HG03558 (cell line): ENCODE measurements around the gene AKAP6.

ENCODE experiments used
- ATAC-seq: cut with Tn5 transposase; IDR thresholded peaks from one replicate; pipeline ENCODE4 v1.9.1; 2021; ENCODE audit warnings: moderate number of reproducible peaks; ENCODE audit not compliant: unreplicated experiment; ENCODE audit errors: extremely low read depth

The AKAP6 gene

GRCh38 chr14:32824195-32824594, 495.1 kb downstream of the AKAP6 start:
- ATAC-seq: no peak

- no peak for ATAC-seq
Measured at GRCh38 chr14:32825058-32825457, 496.0 kb downstream of the AKAP6 start.

GRCh38 chr14:32826404-32827082, 497.4 kb downstream of the AKAP6 start:
- no peak for ATAC-seq

DNA sequence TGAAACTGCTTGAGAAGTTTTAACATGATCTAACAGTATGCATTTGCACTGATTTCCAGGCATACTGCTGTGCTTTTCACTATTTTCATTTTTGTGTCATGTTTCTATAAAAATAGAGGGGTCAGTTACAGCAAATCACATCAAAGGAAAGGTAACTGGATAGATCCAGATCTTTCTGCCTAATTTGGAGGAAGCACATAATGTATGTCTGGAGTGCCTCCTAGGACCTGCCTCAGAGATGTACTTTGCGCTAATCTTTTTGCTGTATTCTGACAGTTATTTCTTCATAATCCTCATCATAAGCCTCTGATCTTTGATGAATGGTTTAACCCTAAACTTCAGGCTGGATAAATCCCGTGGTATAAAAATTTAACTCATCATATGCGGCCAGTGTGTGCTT, 498.4 kb downstream of the AKAP6 start:
- ATAC-seq: no peak

DNA sequence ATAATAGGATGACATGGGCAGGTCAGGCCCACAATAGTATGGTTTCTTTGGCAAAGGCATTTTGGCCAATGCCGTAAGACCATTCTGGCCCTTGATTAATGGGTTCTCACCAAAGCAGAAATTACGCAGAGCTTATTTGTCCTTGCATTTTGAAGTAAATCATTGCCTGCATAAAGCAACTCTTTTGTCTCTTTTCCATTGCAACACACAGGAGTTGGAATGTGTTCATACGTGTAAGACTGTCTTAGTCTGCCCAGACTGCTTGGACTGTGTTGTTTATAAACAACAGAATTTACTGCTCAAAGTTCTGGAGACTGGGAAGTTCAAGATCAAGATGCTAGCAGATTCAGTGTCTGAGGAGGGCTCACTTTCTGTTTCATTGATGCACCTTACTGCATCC, 506.8 kb downstream of the AKAP6 start:
- ATAC-seq: no peak

GRCh38 chr14:32841698-32842097, 512.6 kb downstream of the AKAP6 start:
- no peak for ATAC-seq

GRCh38 chr14:32846821-32847365, 517.8 kb downstream of the AKAP6 start:
- ATAC-seq: no peak

- no peak for ATAC-seq
Measured at GRCh38 chr14:32847867-32848266, 518.8 kb downstream of the AKAP6 start.

DNA sequence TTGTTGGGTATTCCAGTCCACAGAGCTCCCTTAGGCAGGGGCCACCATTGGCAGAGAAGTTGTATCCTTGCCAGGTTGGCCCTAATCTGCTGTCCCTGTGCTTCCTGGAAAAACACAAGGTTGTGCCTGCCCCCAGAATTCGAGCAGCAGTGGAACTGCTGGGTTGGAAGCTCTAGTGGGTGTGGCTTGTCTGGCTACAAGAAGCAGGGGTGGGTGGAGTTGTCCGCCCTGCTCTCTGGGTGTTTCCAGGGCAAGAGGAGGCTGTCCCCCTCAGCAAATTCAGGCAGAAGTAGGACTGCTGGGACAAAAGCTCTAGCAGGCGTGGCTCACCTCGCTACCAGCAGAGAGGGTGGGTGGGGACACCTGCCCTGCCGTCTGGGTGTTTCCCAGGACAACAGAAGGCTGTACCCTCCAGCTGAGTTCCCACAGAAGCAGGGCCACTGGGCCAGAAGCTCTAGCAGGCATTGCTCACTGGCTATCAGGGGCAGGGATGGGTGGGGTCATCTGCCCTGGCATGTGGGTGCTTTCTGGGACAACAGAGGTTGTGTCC, 536.8 kb downstream of the AKAP6 start:
- ATAC-seq: no peak

DNA sequence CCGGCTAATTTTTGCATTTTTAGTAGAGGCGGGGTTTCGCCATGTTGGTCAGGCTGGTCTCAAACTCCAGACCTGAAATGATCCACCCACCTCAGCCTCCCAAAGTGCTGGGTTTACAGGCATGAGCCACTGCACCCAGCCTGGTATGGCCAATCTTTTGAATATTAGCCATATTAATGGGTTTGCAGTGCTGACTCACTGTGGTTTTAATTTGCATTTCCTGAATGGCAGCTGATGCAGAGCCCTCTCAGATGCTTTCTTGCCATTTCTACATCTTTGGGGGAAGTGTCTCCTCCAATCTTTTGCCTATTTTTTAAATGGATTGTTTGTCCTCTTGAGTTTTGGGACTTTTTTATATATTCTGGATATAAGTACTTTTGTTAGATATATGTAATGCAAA, 554.1 kb downstream of the AKAP6 start:
- ATAC-seq: no peak
